KMS-11 (cell line): ENCODE data around the gene PVALB.

Source experiments
- H2AFZ ChIP-seq: fragments of 200-600 bp; sonication (generic); 2 replicates; pipeline ENCODE4 v1.6.1; 2016; ENCODE audit warnings: antibody characterized with exemption, mixed run types, low read depth
- H3K27ac ChIP-seq: fragments of 200-600 bp; sonication (generic); 2 replicates; pipeline ENCODE4 v1.6.1; 2016; ENCODE audit warnings: mild to moderate bottlenecking, mixed run types
- H3K27me3 ChIP-seq: fragments of 200-600 bp; sonication (generic); 2 replicates; pipeline ENCODE4 v1.6.1; 2017; ENCODE audit warnings: mild to moderate bottlenecking, low read depth, mixed run types, moderate library complexity; ENCODE audit not compliant: insufficient read depth
- H3K36me3 ChIP-seq: fragments of 200-600 bp; sonication (generic); 2 replicates; pipeline ENCODE4 v1.6.1; 2017; ENCODE audit warnings: mild to moderate bottlenecking, mixed run types; ENCODE audit not compliant: insufficient read depth
- H3K4me1 ChIP-seq: fragments of 200-600 bp; sonication (generic); 2 replicates; pipeline ENCODE4 v1.6.1; 2016; ENCODE audit warnings: mild to moderate bottlenecking, low read depth, mixed run types; ENCODE audit not compliant: poor library complexity, severe bottlenecking
- H3K4me2 ChIP-seq: fragments of 200-600 bp; sonication (generic); 2 replicates; pipeline ENCODE4 v1.7.0; 2016; ENCODE audit warnings: mild to moderate bottlenecking, mixed run types
- H3K4me3 ChIP-seq: fragments of 200-600 bp; sonication (generic); IDR thresholded peaks from 2 replicates; pipeline ENCODE4 v1.6.1; 2017; ENCODE audit warnings: low read depth, low read length, mixed read lengths; ENCODE audit not compliant: insufficient read depth
- H3K79me2 ChIP-seq: fragments of 200-600 bp; sonication (generic); 2 replicates; pipeline ENCODE4 v1.6.1; 2016; ENCODE audit warnings: low read depth, mixed run types; ENCODE audit not compliant: insufficient read depth
- H3K9ac ChIP-seq: fragments of 200-600 bp; sonication (generic); 2 replicates; pipeline ENCODE4 v1.6.1; 2016; ENCODE audit warnings: mild to moderate bottlenecking, mixed run types
- H4K20me1 ChIP-seq: fragments of 200-600 bp; sonication (generic); 2 replicates; pipeline ENCODE4 v1.6.1; 2016; ENCODE audit warnings: mild to moderate bottlenecking, mixed run types; ENCODE audit not compliant: insufficient read depth
- CTCF ChIP-seq: fragments of 200-600 bp; sonication (generic); conservative IDR thresholded peaks from 2 replicates; pipeline ENCODE4 v1.6.1; 2017; ENCODE audit warnings: low read depth, mild to moderate bottlenecking, antibody characterized with exemption, low read length, moderate library complexity, mixed read lengths

PVALB gene

GRCh38 chr22:36811094-36811800 lies 5.6 kb downstream of the PVALB start:
- Histone ChIP-seq H3K27me3 (peaks cover 82% of the 10 kb centered on the region), H3K9ac (no peak overlapping the region), H3K4me1 (no peaks in the 10 kb centered on the region), H3K27ac (no peak overlapping the region), H2AFZ (no peak overlapping the region), H3K36me3 (no peaks in the 10 kb centered on the region), H3K79me2 (no peaks in the 10 kb centered on the region), H3K4me3 (no peak overlapping the region), H4K20me1 (no peaks in the 10 kb centered on the region), H3K4me2 (no peak overlapping the region)
- no peak for TF ChIP-seq CTCF

GRCh38 chr22:36809351-36809750 lies 7.5 kb downstream of the PVALB start:
- H3K4me2 ChIP-seq: no peak overlapping the region
- no peak overlapping the region for H3K4me3 ChIP-seq
- no peak overlapping the region for H2AFZ ChIP-seq
- no peaks in the 10 kb centered on the region for H4K20me1 ChIP-seq
- no peaks in the 10 kb centered on the region for H3K79me2 ChIP-seq
- H3K27me3 ChIP-seq: peaks cover 86% of the 10 kb centered on the region
- H3K9ac ChIP-seq: no peak overlapping the region
- TF ChIP-seq CTCF: no peak
- H3K27ac ChIP-seq: no peak overlapping the region
- no peaks in the 10 kb centered on the region for H3K4me1 ChIP-seq
- no peaks in the 10 kb centered on the region for H3K36me3 ChIP-seq

GRCh38 chr22:36808721-36809344 lies 8.0 kb downstream of the PVALB start:
- Histone ChIP-seq H3K79me2 (no peaks in the 10 kb centered on the region), H4K20me1 (no peaks in the 10 kb centered on the region), H3K9ac (no peak overlapping the region), H3K4me2 (no peak overlapping the region), H3K27ac (no peak overlapping the region), H3K27me3 (peaks cover 87% of the 10 kb centered on the region), H3K36me3 (no peaks in the 10 kb centered on the region), H3K4me1 (no peaks in the 10 kb centered on the region), H3K4me3 (no peak overlapping the region), H2AFZ (no peak overlapping the region)
- TF ChIP-seq CTCF: no peak

GRCh38 chr22:36807627-36808026 lies 9.2 kb downstream of the PVALB start:
- Histone ChIP-seq H3K4me1 (no peaks in the 10 kb centered on the region), H3K4me3 (no peak overlapping the region), H2AFZ (no peak overlapping the region), H3K36me3 (no peaks in the 10 kb centered on the region), H3K79me2 (no peaks in the 10 kb centered on the region), H3K27me3 (peaks cover 84% of the 10 kb centered on the region), H3K9ac (no peak overlapping the region), H3K27ac (no peak overlapping the region), H3K4me2 (no peak overlapping the region), H4K20me1 (no peaks in the 10 kb centered on the region)
- TF ChIP-seq CTCF: no peak
